K562 (cell line): ENCODE data around the gene NUP210. TPM values are rescaled to one million over a fixed set of nuclear protein-coding genes. Genes with fewer than 3 reads are reported as not detected.
A peak's percentile ranks its signal among the peaks of the same experiment; 100 is the strongest.

ENCODE experiments used
- ATAC-seq: fragments of 200-7000 bp; cut with Tn5 transposase; 3 replicates; pipeline ENCODE4 v1.9.1; 2020; ENCODE audit warnings: moderate library complexity
- BruUV-seq: library from RNA; stranded (reverse); fragments of 400-500 nt; replicated peaks from 2 replicates; lab custom pipeline; 2021; lab: Mats Ljungman, UMichigan
- CTCF ChIA-PET: fragments of 300-600 bp; formaldehyde crosslinking; extraction: SDS; loops from one replicate; lab custom pipeline; 2021; ENCODE audit warnings: low intra/inter-chr PET ratio; lab: Yijun Ruan, JAX
- POLR2A ChIA-PET: fragments of 300-600, 350-650 bp; sonication (Branson Sonifier 250); formaldehyde crosslinking; extraction: SDS; loops from one replicate; lab custom pipeline; 2021; ENCODE audit warnings: antibody characterized with exemption, inconsistent platforms; lab: Yijun Ruan, JAX
- DNase-seq, 4 experiments: peaks; one replicate each; pipeline versions ENCODE4 v3.0.0 to v3.0.0-alpha.2; 2011 to 2018; ENCODE audit warnings: low spot score in 3 of 4, mixed read lengths in 3 of 4; ENCODE audit errors: extremely low read depth in 1 of 4
- FAIRE-seq: peaks from 2 replicates; lab custom pipeline; 2011; peaks lifted over from hg19 to GRCh38; lab: Jason Lieb, UNC
- H2AFZ ChIP-seq: 2 replicates; pipeline ENCODE4 v1.6.0; 2011; ENCODE audit warnings: low read depth, low read length, control low read depth, inconsistent platforms
- H3K27ac ChIP-seq: fragments of 200-600 bp; 3 replicates; pipeline ENCODE4 v1.8.0; 2011; ENCODE audit warnings: low read depth, mild to moderate bottlenecking, control low read depth, inconsistent platforms, low read length, moderate library complexity, mixed read lengths; ENCODE audit errors: extremely low read depth
- H3K27me3 ChIP-seq, 2 experiments: fragments of 300-600 bp in 1 of 2; 2 replicates in 1 of 2; 3 replicates in 1 of 2; pipeline versions ENCODE4 v1.6.0 to v1.8.0; 2011; ENCODE audit warnings: inconsistent platforms in 2 of 2, low read length in 2 of 2, mild to moderate bottlenecking in 1 of 2, mixed read lengths in 1 of 2, moderate library complexity in 1 of 2; ENCODE audit not compliant: control insufficient read depth in 2 of 2, insufficient read depth in 2 of 2
- H3K36me3 ChIP-seq: fragments of 300-600 bp; 3 replicates; pipeline ENCODE4 v1.8.0; 2011; ENCODE audit warnings: mild to moderate bottlenecking, low read length, inconsistent platforms; ENCODE audit not compliant: control insufficient read depth, insufficient read depth
- H3K4me1 ChIP-seq, 2 experiments: fragments of 200-600 bp in 1 of 2; replicated peaks in 1 of 2; 2 replicates in 1 of 2; 3 replicates in 1 of 2; pipeline versions ENCODE4 v1.5.1 to v1.8.0; 2011; ENCODE audit warnings: inconsistent platforms in 2 of 2, low read length in 2 of 2, mild to moderate bottlenecking in 1 of 2, mixed read lengths in 1 of 2, moderate library complexity in 1 of 2; ENCODE audit not compliant: control insufficient read depth in 2 of 2, insufficient read depth in 2 of 2
- H3K4me2 ChIP-seq: 2 replicates; pipeline ENCODE4 v1.6.1; 2011; ENCODE audit warnings: low read length, control low read depth, inconsistent platforms, mixed read lengths; ENCODE audit not compliant: insufficient read depth
- H3K4me3 ChIP-seq: fragments of 200-600 bp; sonication (generic), shearing (Covaris generic); 2 replicates; pipeline ENCODE4 v1.5.1; 2016; ENCODE audit warnings: control low read depth, inconsistent platforms
- H3K79me2 ChIP-seq: fragments of 200-600 bp; 3 replicates; pipeline ENCODE4 v1.8.0; 2011; ENCODE audit warnings: low read length, inconsistent platforms; ENCODE audit not compliant: control insufficient read depth, insufficient read depth
- H3K9ac ChIP-seq, 2 experiments: 2 replicates each; pipeline versions ENCODE4 v1.6.0 to v1.6.1; 2011; ENCODE audit warnings: low read depth in 2 of 2, low read length in 2 of 2, control low read depth in 1 of 2, inconsistent platforms in 1 of 2, mild to moderate bottlenecking in 1 of 2, mixed read lengths in 1 of 2; ENCODE audit not compliant: insufficient read depth in 1 of 2
- H3K9me1 ChIP-seq: one replicate; pipeline ENCODE4 v1.6.0; 2011; ENCODE audit warnings: inconsistent platforms, mild to moderate bottlenecking, low read length, moderate library complexity; ENCODE audit not compliant: control insufficient read depth, insufficient read depth
- H3K9me3 ChIP-seq: replicated peaks from 2 replicates; pipeline ENCODE4 v1.5.1; 2011; ENCODE audit warnings: low read depth, low read length, inconsistent platforms; ENCODE audit not compliant: control insufficient read depth, insufficient read depth
- H4K20me1 ChIP-seq: replicated peaks from 2 replicates; pipeline ENCODE4 v1.6.1; 2011; ENCODE audit warnings: low read length, inconsistent platforms, mixed read lengths; ENCODE audit not compliant: control insufficient read depth, insufficient read depth
- ADNP ChIP-seq: fragments of 200-800 bp; sonication (Bioruptor generic); IDR thresholded peaks from 2 replicates; pipeline ENCODE4 v1.6.1; 2016; ENCODE audit warnings: missing genetic modification characterization, missing compliant biosample characterization
- CBX3 ChIP-seq, 2 experiments: IDR thresholded peaks; 1 replicate in 1 of 2; 2 replicates in 1 of 2; pipeline ENCODE4 v1.6.1; 2012; ENCODE audit warnings: inconsistent platforms in 2 of 2, low read length in 2 of 2, borderline replicate concordance in 1 of 2, control low read depth in 1 of 2
- CBX5 ChIP-seq: IDR thresholded peaks from 2 replicates; pipeline ENCODE4 v1.6.1; 2014; ENCODE audit warnings: low read depth, borderline replicate concordance
- KDM1A ChIP-seq, 2 experiments: fragments of 450-650 bp; IDR thresholded peaks; 2 replicates each; pipeline ENCODE4 v1.6.1; 2016; ENCODE audit warnings: mild to moderate bottlenecking in 2 of 2
- NBN ChIP-seq: fragments of 450-650 bp; IDR thresholded peaks from 2 replicates; pipeline ENCODE4 v1.6.1; 2016; ENCODE audit warnings: low read depth, mild to moderate bottlenecking
- NCOA6 ChIP-seq: fragments of 450-650 bp; IDR thresholded peaks from 2 replicates; pipeline ENCODE4 v1.6.1; 2017; ENCODE audit warnings: mild to moderate bottlenecking
- TRIM24 ChIP-seq, 2 experiments: fragments of 450-650 bp; IDR thresholded peaks; 2 replicates each; pipeline ENCODE4 v1.6.1; 2016
- TRIM28 ChIP-seq: fragments of 450-650 bp; IDR thresholded peaks from 2 replicates; pipeline ENCODE4 v1.6.1; 2017
- ZNF324 ChIP-seq: fragments of 250-450 bp; sonication (Bioruptor Pico); IDR thresholded peaks from 2 replicates; pipeline ENCODE4 v1.4.0; 2020; ENCODE audit warnings: mild to moderate bottlenecking
- in situ Hi-C: fragments of 300-500 bp; cut with MboI; formaldehyde crosslinking; loops from 4 replicates; pipeline ENCODE4 v1.15.0; 2018; ENCODE audit warnings: inconsistent platforms, mixed read lengths
- intact Hi-C: fragments of 100-400 bp; cut with micrococcal nuclease; formaldehyde crosslinking; loops from 2 replicates; pipeline ENCODE4 v1.14.2; 2022
- polyA plus RNA-seq, 8 experiments: library from polyadenylated mRNA; depleted of rRNA in 4 of 8; stranded (reverse) in 5 of 8; unstranded in 3 of 8; fragments of >200 nt; fragmentation: Nextera tagmentation in 2 of 8; fragmentation: Illumina TruSeq in 1 of 8; extraction: Ambion mirVana in 2 of 8; extraction: Trizol in 1 of 8; gene quantifications; 2 replicates each; pipeline versions ENCODE4 v1.2.1 to v1.2.3, GENCODE V29; 2011 to 2014; ENCODE audit warnings: inconsistent platforms in 1 of 8, missing spikeins in 1 of 8
- total RNA-seq, 7 experiments: library from RNA; depleted of rRNA in 6 of 7; stranded (reverse); fragments of >200 nt in 6 of 7; fragmentation: Illumina TruSeq in 2 of 7; extraction: Trizol in 2 of 7; gene quantifications; 2 replicates each; pipeline versions ENCODE4 v1.2.1 to v1.2.3, GENCODE V29; 2011 to 2021; ENCODE audit warnings: low replicate concordance in 1 of 7
- TF ChIP-seq, protein P1 (sequence below): fragments of 450-650 bp; IDR thresholded peaks from 2 replicates; pipeline ENCODE4 v1.6.1; 2018; ENCODE audit warnings: mild to moderate bottlenecking, low read depth; ENCODE audit not compliant: partially characterized antibody
- TF ChIP-seq, protein P2 (sequence below): sonication (generic); formaldehyde crosslinking; IDR thresholded peaks from 2 replicates; pipeline ENCODE4 v1.8.1; 2023; ENCODE audit warnings: mild to moderate bottlenecking, missing genetic modification reagents

Gene NUP210
- total and polyA plus RNA-seq, 9 of the 15 experiments (the other 6 are each of a cell fraction or from before 2014, with no cell fraction given), result 1.2 to 138 (median 44.0) TPM

DNA sequence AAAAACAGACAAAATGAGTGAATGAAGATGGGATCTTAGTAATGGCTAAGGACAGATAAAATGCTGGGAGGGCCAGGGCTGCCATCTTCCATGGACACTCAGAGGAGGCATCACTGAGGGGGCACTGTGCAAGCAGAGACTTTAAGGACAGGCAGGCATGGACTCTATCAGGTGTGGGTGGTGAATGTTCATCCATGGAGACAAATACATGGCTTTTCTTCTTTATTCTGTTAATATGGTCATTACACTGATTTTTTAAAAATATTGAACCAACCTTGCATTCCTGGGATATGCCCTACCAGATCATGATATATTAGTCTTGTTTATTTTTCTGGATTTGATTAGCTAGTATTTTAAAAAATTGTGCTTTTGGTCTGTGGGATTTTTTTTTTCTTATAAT is 12.2 kb downstream of the NUP210 start:
- Histone ChIP-seq H3K4me2 (no peak overlapping the region), H3K4me3 (no peak overlapping the region), H3K4me1 (peaks cover 32 to 39% of the 10 kb centered on the region in 2 experiments; a peak in 4 of 5 replicates), H3K27me3 (no peaks in the 10 kb centered on the region), H3K27ac (no peak overlapping the region), H3K9ac (no peak overlapping the region), H3K9me3 (peaks cover 19% of the 10 kb centered on the region), H3K9me1 (no peaks in the 10 kb centered on the region), H3K79me2 (peaks cover 89% of the 10 kb centered on the region), H2AFZ (no peak overlapping the region), H3K36me3 (peaks cover 38% of the 10 kb centered on the region; the same call in 2 of the 3 replicates), H4K20me1 (peaks cover 14% of the 10 kb centered on the region; the same call in 1 of the 2 replicates)
- DNase-seq (no peak), ATAC-seq (no peak), FAIRE-seq (no peak)
- ChIA-PET CTCF (no interaction called here), POLR2A (interaction anchor here (0.8 to 4.0 kb wide), 3 partner anchors 9 to 67 kb away, joined by 3 to 29 read pairs (median 8); partner anchors contain the start of gene NUP210)
- TF ChIP-seq ZNF324 (CRISPR knock-in tag) (peak; percentile 98), CBX3 (IDR thresholded peaks at IDR 0.05; ENCODE audit: borderline replicate concordance in 1 of 2, low read length in 2 of 2) (peak in 1 of 2 experiments; percentile 87; a peak in 2 of 3 replicates), TRIM24 (IDR thresholded peaks at IDR 0.05) (peak; percentile 21 to 34; a peak in 2 of 4 replicates), NCOA6 (no peak), TRIM28 (peak; percentile 84), ADNP (tag) (0 out of 2 replicates have a peak, but pooled peaks have one; percentile 39), KDM1A (IDR thresholded peaks at IDR 0.05) (0 out of 4 replicates have a peak, but pooled peaks of 1 of the 2 experiments have one; percentile 10), CBX5 (0 out of 2 replicates have a peak, but pooled peaks have one; percentile 29), NBN (no peak)
- TF ChIP-seq, protein P1, sequence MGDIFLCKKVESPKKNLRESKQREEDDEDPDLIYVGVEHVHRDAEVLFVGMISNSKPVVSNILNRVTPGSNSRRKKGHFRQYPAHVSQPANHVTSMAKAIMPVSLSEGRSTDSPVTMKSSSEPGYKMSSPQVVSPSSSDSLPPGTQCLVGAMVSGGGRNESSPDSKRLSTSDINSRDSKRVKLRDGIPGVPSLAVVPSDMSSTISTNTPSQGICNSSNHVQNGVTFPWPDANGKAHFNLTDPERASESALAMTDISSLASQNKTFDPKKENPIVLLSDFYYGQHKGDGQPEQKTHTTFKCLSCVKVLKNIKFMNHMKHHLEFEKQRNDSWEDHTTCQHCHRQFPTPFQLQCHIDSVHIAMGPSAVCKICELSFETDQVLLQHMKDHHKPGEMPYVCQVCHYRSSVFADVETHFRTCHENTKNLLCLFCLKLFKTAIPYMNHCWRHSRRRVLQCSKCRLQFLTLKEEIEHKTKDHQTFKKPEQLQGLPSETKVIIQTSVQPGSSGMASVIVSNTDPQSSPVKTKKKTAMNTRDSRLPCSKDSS, result peak; percentile 59
- TF ChIP-seq, protein P2, sequence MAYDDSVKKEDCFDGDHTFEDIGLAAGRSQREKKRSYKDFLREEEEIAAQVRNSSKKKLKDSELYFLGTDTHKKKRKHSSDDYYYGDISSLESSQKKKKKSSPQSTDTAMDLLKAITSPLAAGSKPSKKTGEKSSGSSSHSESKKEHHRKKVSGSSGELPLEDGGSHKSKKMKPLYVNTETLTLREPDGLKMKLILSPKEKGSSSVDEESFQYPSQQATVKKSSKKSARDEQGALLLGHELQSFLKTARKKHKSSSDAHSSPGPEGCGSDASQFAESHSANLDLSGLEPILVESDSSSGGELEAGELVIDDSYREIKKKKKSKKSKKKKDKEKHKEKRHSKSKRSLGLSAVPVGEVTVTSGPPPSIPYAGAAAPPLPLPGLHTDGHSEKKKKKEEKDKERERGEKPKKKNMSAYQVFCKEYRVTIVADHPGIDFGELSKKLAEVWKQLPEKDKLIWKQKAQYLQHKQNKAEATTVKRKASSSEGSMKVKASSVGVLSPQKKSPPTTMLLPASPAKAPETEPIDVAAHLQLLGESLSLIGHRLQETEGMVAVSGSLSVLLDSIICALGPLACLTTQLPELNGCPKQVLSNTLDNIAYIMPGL (CRISPR knock-in tag), result no peak
- in situ Hi-C loops, result no loop called here
- intact Hi-C loops, result loop anchor here (2.0 kb wide), 1 partner anchor 23 kb away; no protein-coding TSS in a partner anchor
- BruUV-seq, result TSS peak; percentile 11
